Ovary (tissue), 9 donors: ENCODE measurements around the gene CACNB4. TPM values are rescaled to one million over a fixed set of nuclear protein-coding genes. Genes with fewer than 3 reads are reported as not detected.

Experiments used
- DNase-seq, 5 donors: peaks; one replicate each; pipeline ENCODE4 v3.0.0-alpha.2; 2019 to 2020
- H3K27ac ChIP-seq, 2 donors: fragments of 200-600 bp; one replicate each; pipeline versions ENCODE4 v1.5.1 to v1.8.0; 2019 to 2022
- H3K27me3 ChIP-seq: fragments of 200-600 bp; one replicate; pipeline ENCODE4 v1.8.0; 2022
- H3K36me3 ChIP-seq: fragments of 200-600 bp; sonication (generic); one replicate; pipeline ENCODE4 v1.5.1; 2019
- H3K4me1 ChIP-seq: one replicate; pipeline ENCODE4 v1.8.1; 2013; ENCODE audit warnings: mild to moderate bottlenecking, moderate library complexity; ENCODE audit not compliant: insufficient read depth
- H3K4me3 ChIP-seq: fragments of 200-600 bp; sonication (generic); one replicate; pipeline ENCODE4 v1.5.1; 2017
- H3K9me3 ChIP-seq, 2 donors: fragments of 200-600 bp in 1 of 2; sonication (generic) in 1 of 2; one replicate each; pipeline versions ENCODE4 v1.5.1 to v1.8.1; 2013 to 2019; ENCODE audit warnings: mild to moderate bottlenecking in 1 of 2, moderate library complexity in 1 of 2
- CTCF ChIP-seq, 3 donors: fragments of 450-650 bp in 2 of 3; fragments of 200-600 bp in 1 of 3; IDR thresholded peaks; one replicate each; pipeline versions ENCODE4 v1.5.1 to v1.8.0; 2016 to 2022; ENCODE audit warnings: antibody characterized with exemption in 3 of 3, mild to moderate bottlenecking in 1 of 3
- EP300 ChIP-seq: sonication (generic); formaldehyde crosslinking; IDR thresholded peaks from one replicate; pipeline ENCODE4 v1.6.1; 2017; ENCODE audit warnings: antibody characterized with exemption
- POLR2A ChIP-seq: fragments of 450-650 bp; IDR thresholded peaks from one replicate; pipeline ENCODE4 v1.6.1; 2017; ENCODE audit warnings: antibody characterized with exemption, mild to moderate bottlenecking, moderate library complexity
- WGBS, 3 donors: extraction: QIAGEN DNeasy Blood & Tissue Kit in 1 of 3; methylation state at CpG; one replicate each; pipeline versions ENCODE4 v1.1.5 to v1.1.7; 2013 to 2017; 5-methylcytosine and 5-hydroxymethylcytosine counted together
- intact Hi-C, 4 donors: fragments of 100-400 bp; cut with DNase I; formaldehyde crosslinking; loops; one replicate each; pipeline versions ENCODE4 v1.11.0 to v1.15.1; 2022 to 2023
- polyA plus RNA-seq, 2 donors: library from polyadenylated mRNA; stranded (reverse); fragments of 200-250 nt in 1 of 2; fragments of 350-450 nt in 1 of 2; fragmentation: Illumina TruSeq in 1 of 2; extraction: RNeasy Lipid Tissue Mini Kit (QIAGEN cat#74804) in 1 of 2; gene quantifications; one replicate each; pipeline ENCODE4 v1.2.3, GENCODE V29; 2013 to 2014
- total RNA-seq, 7 donors: library from RNA; depleted of rRNA in 2 of 7; stranded (reverse); fragments of >200 nt in 2 of 7; fragmentation: NEBNext Ultra II Directional in 3 of 7; extraction: Animal tissue kit (Norgen Biotek cat#: 25700) in 3 of 7; gene quantifications; one replicate each; pipeline versions ENCODE4 v1.1.0 to v1.2.4, GENCODE V29; 2016 to 2023
- donor health status: DM: no; HTN: no; CAD: no; lungs with moderate emphysema.
- donor health status: DM: no; HTN: no; CAD: no.
- donor health status: Bipolar disorder and iron deficiency.
- donor health status: DM: yes; HTN: yes; CAD: no.
- donor health status: DM: no; HTN: no; CAD: no.
- donor health status: DM: yes; HTN: yes; CAD: no.

CACNB4 gene
- total and polyA plus RNA-seq, 9 donors = 0.23 to 1.9 (median 1.0) TPM

- Histone ChIP-seq H3K4me1 (no peaks in the 10 kb centered on the region), H3K27me3 (no peaks in the 10 kb centered on the region), H3K9me3 (peaks cover 0 to 3% of the 10 kb centered on the region in 2 donors), H3K4me3 (no peak overlapping the region), H3K27ac (no peak overlapping the region), H3K36me3 (no peaks in the 10 kb centered on the region)
- intact Hi-C loops = no loop called here
- DNase-seq = no peak
- no peak for TF ChIP-seq EP300
- TF ChIP-seq POLR2A = no peak
- no peak for TF ChIP-seq CTCF (IDR thresholded peaks at IDR 0.05)
- WGBS, 3 donors = 82 to 95% (median 94%) methylated on average over 9 of the region's 9 CpGs
These were observed 282.9 kb downstream of the CACNB4 start for GRCh38 chr2:151815821-151816489.

GRCh38 chr2:151810489-151810888 is 288.4 kb downstream of the CACNB4 start:
- intact Hi-C loops = no loop called here
- Histone ChIP-seq H3K4me1 (no peaks in the 10 kb centered on the region), H3K36me3 (no peaks in the 10 kb centered on the region), H3K4me3 (no peak overlapping the region), H3K27ac (no peak overlapping the region), H3K27me3 (no peaks in the 10 kb centered on the region), H3K9me3 (peaks cover 0 to 3% of the 10 kb centered on the region in 2 donors)
- 94 to 98% (median 96%) methylated on average over 1 of the region's 1 CpG for WGBS, 3 donors
- DNase-seq = no peak
- TF ChIP-seq CTCF (IDR thresholded peaks at IDR 0.05) (no peak), POLR2A (no peak), EP300 (no peak)

GRCh38 chr2:151809073-151809383 is 289.8 kb downstream of the CACNB4 start:
- Histone ChIP-seq H3K36me3 (no peaks in the 10 kb centered on the region), H3K9me3 (peaks cover 0 to 3% of the 10 kb centered on the region in 2 donors), H3K27me3 (no peaks in the 10 kb centered on the region), H3K27ac (no peak overlapping the region), H3K4me3 (no peak overlapping the region), H3K4me1 (no peaks in the 10 kb centered on the region)
- WGBS, 3 donors = 67 to 86% (median 79%) methylated on average over 1 of the region's 1 CpG
- no peak for DNase-seq
- TF ChIP-seq EP300 (no peak), POLR2A (no peak), CTCF (IDR thresholded peaks at IDR 0.05) (no peak)
- intact Hi-C loops = no loop called here

GRCh38 chr2:151808258-151809072 is 290.4 kb downstream of the CACNB4 start:
- 94 to 95% (median 95%) methylated on average over 5 of the region's 5 CpGs for WGBS, 3 donors
- no peak for DNase-seq
- no peak overlapping the region for H3K27ac ChIP-seq
- no peaks in the 10 kb centered on the region for H3K4me1 ChIP-seq
- intact Hi-C loops = no loop called here
- no peak overlapping the region for H3K4me3 ChIP-seq
- H3K9me3 ChIP-seq = peaks cover 0 to 3% of the 10 kb centered on the region in 2 donors
- no peaks in the 10 kb centered on the region for H3K27me3 ChIP-seq
- no peaks in the 10 kb centered on the region for H3K36me3 ChIP-seq
- TF ChIP-seq EP300 (no peak), POLR2A (no peak), CTCF (IDR thresholded peaks at IDR 0.05) (no peak)
